Activated CD4-positive, alpha-beta T cell treated with anti-CD3 and anti-CD28 coated beads, Interleukin-2, Interleukin-4, amounts not matched to agents 100 ng/mL and 50 ng/mL, durations not matched to agents 16 hours and 8 hours (primary cell): ENCODE results near the gene DSCAM.

Experiments
- DNase-seq: peaks from one replicate; pipeline ENCODE4 v3.0.0-alpha.2; 2020; ENCODE audit warnings: low spot score

DSCAM gene

DNA sequence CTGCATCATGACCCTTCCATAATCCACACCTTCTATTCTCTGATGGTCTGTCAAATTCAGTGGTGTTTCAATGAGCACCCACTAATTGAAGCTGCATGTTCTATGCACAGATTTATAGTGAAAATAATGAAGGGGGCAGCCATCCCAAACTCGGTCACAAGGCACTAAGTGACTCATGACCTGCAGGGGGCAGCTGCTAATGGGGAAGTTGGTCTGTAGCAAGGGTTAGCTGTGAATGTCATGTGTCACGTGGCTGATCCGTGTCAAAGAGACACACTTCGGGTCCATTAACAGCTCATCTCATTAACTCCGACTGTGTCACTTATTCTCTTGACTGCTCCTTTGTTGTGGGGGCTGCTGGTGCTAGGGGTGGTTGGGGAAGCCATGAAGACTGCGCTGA is 673.1 kb downstream of the DSCAM start:
- no peak for DNase-seq

GRCh38 chr21:40169971-40170370 is 677.0 kb downstream of the DSCAM start:
- no peak for DNase-seq

- no peak for DNase-seq
These were observed 680.6 kb downstream of the DSCAM start for GRCh38 chr21:40166291-40166843.

- no peak for DNase-seq
These were observed 681.2 kb downstream of the DSCAM start for GRCh38 chr21:40165773-40166070.

DNA sequence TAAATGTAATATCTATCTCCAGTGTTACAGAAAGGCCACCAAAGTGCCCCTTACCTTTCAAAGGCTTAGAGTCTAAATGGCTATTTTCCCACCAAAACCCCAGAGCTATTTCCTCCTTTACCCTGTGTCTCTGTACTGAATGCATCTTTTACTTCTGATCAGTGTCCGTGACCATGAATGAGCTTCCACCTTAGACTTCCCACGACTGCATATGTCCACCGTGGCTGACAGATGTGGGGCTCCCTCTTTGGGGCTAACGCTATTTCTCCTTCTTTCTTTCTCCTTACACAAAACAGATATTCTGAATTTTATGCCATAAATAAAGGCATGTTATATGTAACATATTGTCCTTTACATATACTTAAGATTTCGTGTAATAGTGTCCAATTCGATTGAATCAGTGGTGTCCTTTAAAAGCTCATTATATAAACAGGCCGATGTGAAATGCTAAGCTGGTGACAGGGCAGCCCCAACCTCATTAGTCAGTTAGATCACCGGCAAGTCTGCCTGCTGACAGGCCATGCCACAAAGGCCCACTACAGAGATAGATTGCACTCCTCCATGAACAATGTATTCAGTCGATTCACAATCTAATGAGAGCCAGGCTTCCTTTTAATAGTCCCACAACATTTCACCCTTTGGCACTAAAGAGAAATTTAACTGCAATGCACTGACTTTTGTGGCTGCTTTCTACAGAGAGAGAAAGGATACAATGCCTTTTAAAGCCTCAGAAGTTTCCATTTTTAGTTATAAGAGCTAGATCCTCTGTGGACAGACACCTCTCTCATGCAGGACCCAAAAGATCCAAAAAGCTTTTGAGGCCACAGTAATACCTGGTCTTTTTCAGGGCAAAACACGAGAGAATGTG is 681.8 kb downstream of the DSCAM start:
- DNase-seq, result no peak

DNA sequence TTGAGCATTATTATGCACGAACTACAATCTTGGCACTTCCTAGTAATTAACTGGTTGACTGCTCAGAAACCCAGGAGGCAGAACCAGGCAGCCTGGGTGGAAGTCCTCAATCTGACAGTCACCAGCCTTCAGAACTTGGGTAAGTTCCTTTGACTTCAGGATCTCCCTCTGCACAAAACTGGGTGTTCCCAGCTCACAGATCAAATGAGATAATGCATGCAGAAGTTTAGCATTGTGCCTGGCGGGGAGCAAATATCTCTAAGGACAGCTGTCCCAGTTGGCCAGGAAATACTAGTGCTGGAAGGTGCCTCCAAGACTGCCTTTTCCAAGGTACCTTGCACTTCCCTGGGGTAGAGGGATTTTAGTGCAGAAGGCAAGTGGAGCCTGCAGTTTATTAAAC is 684.9 kb downstream of the DSCAM start:
- no peak for DNase-seq

GRCh38 chr21:40160911-40161310 is 686.0 kb downstream of the DSCAM start:
- DNase-seq, result no peak

- DNase-seq, result no peak
These were observed 688.6 kb downstream of the DSCAM start for GRCh38 chr21:40158366-40158765.

DNA sequence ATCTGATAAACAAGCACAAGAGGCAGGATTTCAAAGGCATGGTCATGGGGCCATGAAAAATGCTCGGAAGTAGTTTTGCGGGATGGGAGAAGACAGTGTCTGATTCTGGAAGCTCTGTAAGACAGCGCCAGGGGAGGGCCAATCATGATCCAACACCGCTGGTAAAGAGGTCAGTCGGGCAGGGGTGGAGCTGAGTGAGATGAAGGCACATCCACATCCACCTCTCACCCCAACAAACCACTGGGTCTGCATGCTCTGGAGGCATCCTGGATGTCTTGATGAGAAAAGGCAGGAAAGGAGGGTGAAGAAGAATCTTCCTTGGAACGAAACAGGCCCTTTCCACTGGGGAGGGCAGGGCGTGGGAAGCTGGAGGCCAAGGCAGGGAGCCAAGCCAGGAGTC is 691.4 kb downstream of the DSCAM start:
- no peak for DNase-seq

DNA sequence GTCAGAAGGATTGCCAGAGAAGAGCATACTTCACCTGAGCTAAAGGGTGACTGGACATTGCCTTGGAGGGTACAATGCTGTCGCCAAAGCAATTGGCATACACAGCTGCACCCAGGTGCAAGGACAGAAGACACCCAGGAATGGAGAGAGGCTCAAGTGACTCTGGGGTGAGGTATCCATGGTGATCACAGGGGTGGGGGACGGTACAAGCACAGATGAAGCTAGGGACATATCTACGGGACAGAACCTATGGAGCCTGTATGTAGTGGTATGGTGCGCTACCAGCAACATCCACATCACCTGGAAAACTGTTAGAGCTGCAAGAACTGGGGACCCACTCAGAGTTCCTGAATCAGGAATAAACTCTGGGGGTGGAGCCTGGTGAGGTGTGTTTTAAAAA is 693.6 kb downstream of the DSCAM start:
- DNase-seq, result no peak

GRCh38 chr21:40152476-40152875 is 694.5 kb downstream of the DSCAM start:
- no peak for DNase-seq

- DNase-seq, result no peak
These were observed 695.3 kb downstream of the DSCAM start for GRCh38 chr21:40151611-40152010.

DNA sequence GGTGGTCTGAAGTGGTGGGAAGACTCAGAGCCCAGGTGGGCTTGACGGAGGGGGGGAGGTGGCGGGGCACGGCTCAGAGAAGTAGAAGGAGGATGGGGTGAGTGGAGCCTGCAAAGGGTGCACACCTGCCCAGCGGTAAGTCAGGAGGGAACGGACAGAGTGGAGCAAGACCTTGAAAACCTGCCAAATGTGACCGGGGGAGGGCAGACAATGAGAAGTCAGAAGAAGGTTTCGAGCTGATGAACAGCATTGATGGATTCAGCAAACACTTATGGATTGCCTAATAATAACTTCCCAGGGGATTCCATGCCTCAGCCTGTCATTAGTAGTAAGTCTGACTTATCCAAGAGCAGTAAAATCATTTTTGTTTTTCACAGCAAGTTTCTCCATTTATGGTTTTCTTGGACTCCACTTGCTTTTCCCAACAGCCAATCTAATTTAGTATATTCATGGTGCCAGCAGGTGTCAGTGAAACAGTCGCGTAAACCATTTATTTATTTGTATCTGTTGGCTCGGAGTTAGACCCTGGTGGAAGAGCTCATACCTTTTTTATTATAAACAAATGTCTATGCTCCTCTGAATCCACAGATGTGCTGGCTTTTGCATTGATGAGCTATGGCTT is 700.6 kb downstream of the DSCAM start:
- DNase-seq, result no peak

- peak; percentile 30 for DNase-seq
These were observed 703.0 kb downstream of the DSCAM start for GRCh38 chr21:40143822-40144525.

DNA sequence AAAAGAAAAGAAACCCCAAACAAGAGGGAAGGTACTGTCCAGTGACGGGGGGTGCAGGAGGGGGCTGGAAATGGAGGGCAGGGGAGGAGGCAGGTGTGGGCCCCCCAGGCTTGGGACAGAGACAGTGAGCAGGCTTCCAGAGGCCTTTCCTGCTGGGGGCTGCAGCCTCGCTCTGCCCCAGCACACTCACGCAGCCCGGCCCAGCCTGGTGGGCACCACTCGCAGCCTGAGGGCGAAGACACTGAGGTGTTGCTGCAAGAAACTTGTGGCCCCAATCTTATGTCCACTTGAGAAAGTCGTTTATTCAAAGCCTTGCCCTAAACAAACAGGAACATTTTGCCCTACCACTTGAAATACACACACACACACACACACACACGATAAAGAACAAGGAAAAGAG is 705.3 kb downstream of the DSCAM start:
- DNase-seq, result no peak

GRCh38 chr21:40140675-40141074 is 706.3 kb downstream of the DSCAM start:
- DNase-seq, result no peak

GRCh38 chr21:40139636-40140035 is 707.3 kb downstream of the DSCAM start:
- DNase-seq, result no peak

DNA sequence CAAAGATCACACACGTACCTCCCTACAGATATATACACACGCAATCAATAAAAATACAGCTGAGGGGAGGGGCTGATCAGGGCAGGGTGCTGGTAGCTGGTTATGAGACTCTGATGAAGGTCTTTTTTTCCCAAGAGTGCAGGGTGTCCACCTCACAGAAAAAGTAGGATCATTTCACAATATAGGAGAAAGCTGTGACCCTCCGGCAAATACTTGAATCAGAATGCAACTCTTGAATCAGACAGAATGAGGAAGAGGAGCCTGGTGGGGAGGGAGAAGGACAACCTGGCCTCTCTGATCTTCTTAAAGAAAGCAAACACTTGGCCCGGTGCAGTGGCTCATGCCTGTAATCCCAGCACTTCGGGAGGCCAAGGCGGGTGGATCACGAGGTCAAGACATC is 710.4 kb downstream of the DSCAM start:
- DNase-seq, result no peak

DNA sequence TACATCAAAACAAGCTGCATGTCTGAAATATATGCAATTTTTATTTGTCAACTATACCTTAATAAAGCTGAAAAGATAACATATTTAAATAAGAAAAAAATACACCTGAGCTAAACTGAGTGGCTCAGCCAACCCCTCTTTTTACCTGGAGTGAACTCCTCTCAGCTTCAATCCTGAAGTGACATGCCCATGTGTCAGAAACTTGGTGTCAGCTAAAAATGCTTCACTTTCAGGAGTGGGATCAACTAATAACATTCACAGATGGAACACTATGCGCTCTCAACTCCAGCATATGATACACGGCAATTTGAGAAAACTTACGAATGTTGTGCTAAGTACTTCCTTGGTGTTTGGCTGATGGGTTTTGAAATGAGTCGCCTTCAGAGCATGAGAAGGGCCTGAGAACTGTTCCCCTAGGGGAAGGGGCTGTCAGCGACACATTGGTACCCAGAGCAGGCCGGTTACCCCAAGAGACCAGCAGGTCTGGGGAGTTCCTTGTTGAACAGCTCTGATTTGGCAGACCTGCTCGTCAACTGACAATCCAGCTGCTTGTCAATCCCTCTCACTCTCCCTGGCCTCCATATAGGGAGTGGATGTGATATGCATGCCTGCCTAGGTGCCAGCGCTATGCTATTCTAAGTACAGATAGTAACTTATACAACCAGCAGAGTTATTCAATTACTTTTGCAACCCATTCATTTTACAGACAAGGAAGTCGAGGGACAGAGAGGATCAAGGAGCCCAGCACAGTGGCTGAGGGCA is 712.0 kb downstream of the DSCAM start:
- no peak for DNase-seq

GRCh38 chr21:40130476-40130875 is 716.5 kb downstream of the DSCAM start:
- DNase-seq, result no peak

GRCh38 chr21:40129809-40130208 is 717.1 kb downstream of the DSCAM start:
- no peak for DNase-seq

DNA sequence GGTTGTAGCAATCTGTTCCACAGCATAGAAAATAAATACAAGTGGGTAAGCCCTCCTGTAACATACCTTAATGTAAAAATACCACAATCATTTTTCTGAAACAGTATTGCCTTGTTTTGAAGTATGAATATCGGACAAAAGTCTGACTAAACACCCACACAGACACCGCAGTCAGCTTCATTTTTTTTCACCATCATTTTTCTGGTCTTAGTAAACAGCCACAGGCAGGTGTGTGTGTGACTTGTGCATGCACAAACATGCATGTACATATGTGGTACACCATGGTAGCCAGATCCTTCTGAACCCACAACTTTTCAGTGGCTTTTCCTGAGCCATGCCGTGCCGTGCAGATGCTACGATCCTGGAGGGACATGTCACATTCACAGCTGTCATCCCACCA is 718.1 kb downstream of the DSCAM start:
- no peak for DNase-seq
